RWPE1 (cell line): ENCODE results near the gene GRIN2A.

ENCODE experiments used
- CTCF ChIA-PET: fragments of 350-600 bp; sonication (Branson Sonifier 250); formaldehyde crosslinking; extraction: SDS; loops from one replicate; lab custom pipeline; 2021; lab: Yijun Ruan, JAX
- POLR2A ChIA-PET: fragments of 400-600 bp; formaldehyde crosslinking; extraction: SDS; loops from one replicate; lab custom pipeline; 2020; ENCODE audit warnings: antibody characterized with exemption; ENCODE audit not compliant: low non-redundant PET; lab: Yijun Ruan, JAX
- DNase-seq: peaks from one replicate; pipeline ENCODE4 v3.0.0; 2012; ENCODE audit warnings: low spot score
- H3K27ac ChIP-seq: fragments of 450-650 bp; 2 replicates; pipeline ENCODE4 v1.5.1; 2017
- CTCF ChIP-seq: fragments of 450-650 bp; conservative IDR thresholded peaks from 2 replicates; pipeline ENCODE4 v1.5.1; 2017; ENCODE audit warnings: low read depth, mild to moderate bottlenecking

The GRIN2A gene

GRCh38 chr16:10168258-10168657, 14.0 kb downstream of the GRIN2A start:
- no peak for TF ChIP-seq CTCF
- ChIA-PET CTCF (no interaction called here), POLR2A (no interaction called here)
- DNase-seq = no peak
- no peak overlapping the region for H3K27ac ChIP-seq

DNA sequence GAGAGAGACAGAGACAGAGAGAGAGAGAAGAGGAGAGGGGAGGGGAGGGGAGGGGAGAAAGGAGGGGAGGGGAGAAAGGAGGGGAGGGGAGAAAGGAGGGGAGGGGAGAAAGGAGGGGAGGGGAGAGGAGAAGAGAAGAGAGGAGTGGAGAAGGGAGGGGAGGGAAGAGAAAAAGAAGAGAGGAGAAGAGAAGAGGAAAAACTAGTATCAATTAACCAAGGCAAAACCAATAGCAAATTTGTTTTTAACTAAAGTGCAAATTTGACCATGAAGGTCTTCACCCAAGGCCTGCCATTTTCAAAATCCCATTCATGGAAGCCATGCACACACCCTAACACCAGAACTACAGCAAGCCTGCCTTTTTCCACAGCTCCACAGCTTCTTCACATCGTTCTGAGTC, 16.6 kb downstream of the GRIN2A start:
- CTCF ChIA-PET = no interaction called here
- POLR2A ChIA-PET = no interaction called here
- no peak for DNase-seq
- TF ChIP-seq CTCF = no peak
- no peak overlapping the region for H3K27ac ChIP-seq

GRCh38 chr16:10162981-10163380, 19.2 kb downstream of the GRIN2A start:
- ChIA-PET POLR2A (no interaction called here), CTCF (no interaction called here)
- no peak overlapping the region for H3K27ac ChIP-seq
- TF ChIP-seq CTCF = no peak
- no peak for DNase-seq

DNA sequence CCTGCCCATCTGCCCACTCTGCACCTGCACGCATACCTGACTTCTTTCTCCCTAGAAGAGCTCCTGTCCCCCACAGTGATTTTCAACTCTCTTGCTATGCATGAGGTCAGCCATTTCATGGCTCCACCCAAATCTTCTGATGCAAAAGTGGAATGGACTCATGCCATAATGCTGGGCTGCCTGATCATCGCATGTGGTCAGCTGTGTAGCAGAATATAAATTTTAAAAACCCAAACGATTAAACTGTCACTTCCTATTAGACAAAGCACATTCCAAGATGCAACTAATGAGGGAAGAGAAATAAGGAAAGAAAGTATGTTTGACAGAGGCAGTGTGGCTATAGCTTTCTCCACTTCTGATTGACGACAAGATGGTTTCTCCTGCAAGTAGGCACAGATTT, 26.1 kb downstream of the GRIN2A start:
- H3K27ac ChIP-seq = no peak overlapping the region
- ChIA-PET CTCF (no interaction called here), POLR2A (no interaction called here)
- TF ChIP-seq CTCF = no peak
- DNase-seq = no peak

GRCh38 chr16:10154389-10154788, 27.8 kb downstream of the GRIN2A start:
- DNase-seq = no peak
- POLR2A ChIA-PET = no interaction called here
- no peak for TF ChIP-seq CTCF
- CTCF ChIA-PET = no interaction called here
- no peak overlapping the region for H3K27ac ChIP-seq

- no peak for TF ChIP-seq CTCF
- H3K27ac ChIP-seq = no peak overlapping the region
- ChIA-PET POLR2A (no interaction called here), CTCF (no interaction called here)
- no peak for DNase-seq
Measured at GRCh38 chr16:10153985-10154384, 28.2 kb downstream of the GRIN2A start.

GRCh38 chr16:10151718-10152117, 30.5 kb downstream of the GRIN2A start:
- no peak for DNase-seq
- POLR2A ChIA-PET = no interaction called here
- TF ChIP-seq CTCF = no peak
- H3K27ac ChIP-seq = no peak overlapping the region
- CTCF ChIA-PET = no interaction called here
